Heart left ventricle (tissue), 13 donors: Measurements from ENCODE around the gene OR6Y1.

Source experiments
- POLR2A ChIP-seq, 2 donors: fragments of 450-650 bp; IDR thresholded peaks; one replicate each; pipeline ENCODE4 v1.6.1; 2017; ENCODE audit warnings: antibody characterized with exemption in 2 of 2, mild to moderate bottlenecking in 2 of 2, moderate library complexity in 2 of 2
- TF ChIP-seq, protein P1 (sequence below), 12 donors: fragments of 200-600 bp; sonication (generic) in 4 of 12; IDR thresholded peaks; one replicate each; pipeline versions ENCODE4 v1.5.0 to v1.8.0; 2018 to 2022; ENCODE audit warnings: antibody characterized with exemption in 12 of 12, mild to moderate bottlenecking in 5 of 12
- donor health status: ischemic (EF 13 %, LVEDD 7.1; RV severe dilation, severe dysfunction).
- donor health status: DM: no; HTN: yes; CAD: no.
- donor health status: DM: no; HTN: no; CAD: no.
- donor health status: ischemic (EF 25% LVEDD 6.9; RV normal size, moderate dysfunction).
- donor health status: ischemic (EF 25% LVEDD 5.7; RV mildly dilated, moderate dysfunction).
- donor health status: ischemic (EF 35%, LVEDD 5.7; RV mildly dilated, moderate dysfunction).
- donor health status: nonischemic (EF 11% LVEDD 7.7; RV severe dilation, severe dysfunction).
- donor health status: DM: yes; HTN: yes; CAD: no.
- donor health status: PGD.
- donor health status: ischemic (EF 29% LVEDD 5.4; RV normal size, mild dysfunction).
- donor health status: nonischemic (EF 23%, LVEDD 6.1; RV moderate dilation, normal function).

DNA sequence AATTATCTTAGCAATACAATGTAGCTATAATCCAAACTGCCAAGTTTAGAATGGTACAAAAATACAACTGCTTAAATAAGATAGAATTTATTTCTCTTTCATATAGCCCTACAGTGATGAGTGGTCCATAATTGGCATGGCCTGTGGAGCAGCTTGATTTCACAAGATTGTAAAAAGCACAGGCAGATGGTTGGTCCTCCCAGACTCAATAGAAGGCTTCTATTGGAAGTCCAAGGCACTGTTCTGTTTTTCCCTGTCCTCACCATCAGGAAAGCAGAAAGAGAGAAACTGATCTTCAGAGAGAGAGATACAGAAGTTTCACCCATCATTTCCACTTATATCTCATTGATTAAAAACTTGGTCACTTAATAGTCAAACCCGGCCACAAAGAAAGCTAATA is 18.0 kb upstream of the OR6Y1 start:
- TF ChIP-seq, protein P1, sequence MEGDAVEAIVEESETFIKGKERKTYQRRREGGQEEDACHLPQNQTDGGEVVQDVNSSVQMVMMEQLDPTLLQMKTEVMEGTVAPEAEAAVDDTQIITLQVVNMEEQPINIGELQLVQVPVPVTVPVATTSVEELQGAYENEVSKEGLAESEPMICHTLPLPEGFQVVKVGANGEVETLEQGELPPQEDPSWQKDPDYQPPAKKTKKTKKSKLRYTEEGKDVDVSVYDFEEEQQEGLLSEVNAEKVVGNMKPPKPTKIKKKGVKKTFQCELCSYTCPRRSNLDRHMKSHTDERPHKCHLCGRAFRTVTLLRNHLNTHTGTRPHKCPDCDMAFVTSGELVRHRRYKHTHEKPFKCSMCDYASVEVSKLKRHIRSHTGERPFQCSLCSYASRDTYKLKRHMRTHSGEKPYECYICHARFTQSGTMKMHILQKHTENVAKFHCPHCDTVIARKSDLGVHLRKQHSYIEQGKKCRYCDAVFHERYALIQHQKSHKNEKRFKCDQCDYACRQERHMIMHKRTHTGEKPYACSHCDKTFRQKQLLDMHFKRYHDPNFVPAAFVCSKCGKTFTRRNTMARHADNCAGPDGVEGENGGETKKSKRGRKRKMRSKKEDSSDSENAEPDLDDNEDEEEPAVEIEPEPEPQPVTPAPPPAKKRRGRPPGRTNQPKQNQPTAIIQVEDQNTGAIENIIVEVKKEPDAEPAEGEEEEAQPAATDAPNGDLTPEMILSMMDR (IDR thresholded peaks at IDR 0.05), result no peak
- TF ChIP-seq POLR2A (IDR thresholded peaks at IDR 0.05), result no peak
